Lower leg skin (tissue), 3 donors: ENCODE results near the gene CCNT2.

Source experiments
- POLR2A ChIP-seq, 2 donors: fragments of 450-650 bp; IDR thresholded peaks; one replicate each; pipeline ENCODE4 v1.6.1; 2016 to 2017; ENCODE audit warnings: antibody characterized with exemption in 2 of 2, mild to moderate bottlenecking in 1 of 2, moderate library complexity in 1 of 2
- TF ChIP-seq, protein P1 (sequence below), 3 donors: fragments of 450-650 bp; IDR thresholded peaks; one replicate each; pipeline ENCODE4 v1.5.1; 2016; ENCODE audit warnings: antibody characterized with exemption in 3 of 3, mild to moderate bottlenecking in 3 of 3, moderate library complexity in 2 of 3

DNA sequence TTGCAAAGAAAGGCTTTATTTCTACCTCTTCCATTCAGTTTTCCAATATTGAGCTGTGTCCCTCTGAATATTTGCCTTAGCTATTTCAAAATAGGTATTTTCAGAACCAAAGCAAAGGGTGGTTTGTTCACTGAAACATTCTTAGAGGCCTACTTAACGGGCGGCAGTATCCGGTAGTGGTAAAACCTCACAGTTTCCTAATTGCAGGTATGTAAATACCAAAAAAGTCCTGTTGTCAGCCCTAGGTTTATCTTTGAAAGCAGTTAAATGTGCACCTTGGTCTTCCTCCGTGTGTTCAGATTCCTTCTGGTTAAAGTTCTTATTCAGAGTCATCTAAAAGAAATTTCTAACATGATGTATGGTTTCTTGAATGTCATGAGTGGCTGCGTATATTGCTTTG lies 38.9 kb downstream of the CCNT2 start:
- TF ChIP-seq, protein P1, sequence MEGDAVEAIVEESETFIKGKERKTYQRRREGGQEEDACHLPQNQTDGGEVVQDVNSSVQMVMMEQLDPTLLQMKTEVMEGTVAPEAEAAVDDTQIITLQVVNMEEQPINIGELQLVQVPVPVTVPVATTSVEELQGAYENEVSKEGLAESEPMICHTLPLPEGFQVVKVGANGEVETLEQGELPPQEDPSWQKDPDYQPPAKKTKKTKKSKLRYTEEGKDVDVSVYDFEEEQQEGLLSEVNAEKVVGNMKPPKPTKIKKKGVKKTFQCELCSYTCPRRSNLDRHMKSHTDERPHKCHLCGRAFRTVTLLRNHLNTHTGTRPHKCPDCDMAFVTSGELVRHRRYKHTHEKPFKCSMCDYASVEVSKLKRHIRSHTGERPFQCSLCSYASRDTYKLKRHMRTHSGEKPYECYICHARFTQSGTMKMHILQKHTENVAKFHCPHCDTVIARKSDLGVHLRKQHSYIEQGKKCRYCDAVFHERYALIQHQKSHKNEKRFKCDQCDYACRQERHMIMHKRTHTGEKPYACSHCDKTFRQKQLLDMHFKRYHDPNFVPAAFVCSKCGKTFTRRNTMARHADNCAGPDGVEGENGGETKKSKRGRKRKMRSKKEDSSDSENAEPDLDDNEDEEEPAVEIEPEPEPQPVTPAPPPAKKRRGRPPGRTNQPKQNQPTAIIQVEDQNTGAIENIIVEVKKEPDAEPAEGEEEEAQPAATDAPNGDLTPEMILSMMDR (IDR thresholded peaks at IDR 0.05), result no peak
- TF ChIP-seq POLR2A (IDR thresholded peaks at IDR 0.05), result no peak
